Thoracic aorta (tissue), 2 donors: ENCODE data around the gene NR4A2. TPM values are rescaled to one million over a fixed set of nuclear protein-coding genes. Genes with fewer than 3 reads are reported as not detected.

Experiments used
- ATAC-seq: fragments of 150-250 bp; one replicate; pipeline ENCODE4 v1.8.0; 2017; ENCODE audit warnings: low read depth; ENCODE audit not compliant: insufficient number of reproducible peaks, low FRiP score
- DNase-seq: peaks from one replicate; pipeline ENCODE4 v3.0.0-alpha.2; 2020; ENCODE audit warnings: low spot score
- H3K27ac ChIP-seq, 2 donors: fragments of 200-600 bp; sonication (generic); 1 replicate in 1 of 2; 2 replicates in 1 of 2; pipeline ENCODE4 v1.5.1; 2016; ENCODE audit warnings: mild to moderate bottlenecking in 2 of 2, moderate library complexity in 2 of 2
- H3K27me3 ChIP-seq: fragments of 200-600 bp; sonication (generic); replicated peaks from 2 replicates; pipeline ENCODE4 v1.6.0; 2016; ENCODE audit warnings: mild to moderate bottlenecking; ENCODE audit not compliant: insufficient read depth
- H3K36me3 ChIP-seq: fragments of 200-600 bp; sonication (generic); one replicate; pipeline ENCODE4 v1.5.1; 2016
- H3K4me1 ChIP-seq, 2 donors: fragments of 200-600 bp; sonication (generic); 1 replicate in 1 of 2; 2 replicates in 1 of 2; pipeline versions ENCODE4 v1.5.1 to v1.6.0; 2016; ENCODE audit warnings: low read depth in 2 of 2, mild to moderate bottlenecking in 1 of 2; ENCODE audit not compliant: control insufficient read depth in 1 of 2
- H3K4me3 ChIP-seq: fragments of 200-600 bp; sonication (generic); 2 replicates; pipeline ENCODE4 v1.5.1; 2016; ENCODE audit warnings: mild to moderate bottlenecking
- H3K9me3 ChIP-seq: fragments of 200-600 bp; sonication (generic); 2 replicates; pipeline ENCODE4 v1.5.1; 2016
- total RNA-seq, 2 donors: library from RNA; depleted of rRNA; stranded (reverse); fragments of >200 nt; gene quantifications; one replicate each; pipeline versions ENCODE4 v1.1.0 to v1.2.3, GENCODE V29; 2016
- TF ChIP-seq, protein P1 (sequence below): fragments of 200-600 bp; sonication (generic); IDR thresholded peaks from one replicate; pipeline ENCODE4 v1.5.1; 2019; ENCODE audit warnings: antibody characterized with exemption

Gene NR4A2
- total RNA-seq, 2 donors from 2014 or later, result 4.4 to 11.5 TPM

DNA sequence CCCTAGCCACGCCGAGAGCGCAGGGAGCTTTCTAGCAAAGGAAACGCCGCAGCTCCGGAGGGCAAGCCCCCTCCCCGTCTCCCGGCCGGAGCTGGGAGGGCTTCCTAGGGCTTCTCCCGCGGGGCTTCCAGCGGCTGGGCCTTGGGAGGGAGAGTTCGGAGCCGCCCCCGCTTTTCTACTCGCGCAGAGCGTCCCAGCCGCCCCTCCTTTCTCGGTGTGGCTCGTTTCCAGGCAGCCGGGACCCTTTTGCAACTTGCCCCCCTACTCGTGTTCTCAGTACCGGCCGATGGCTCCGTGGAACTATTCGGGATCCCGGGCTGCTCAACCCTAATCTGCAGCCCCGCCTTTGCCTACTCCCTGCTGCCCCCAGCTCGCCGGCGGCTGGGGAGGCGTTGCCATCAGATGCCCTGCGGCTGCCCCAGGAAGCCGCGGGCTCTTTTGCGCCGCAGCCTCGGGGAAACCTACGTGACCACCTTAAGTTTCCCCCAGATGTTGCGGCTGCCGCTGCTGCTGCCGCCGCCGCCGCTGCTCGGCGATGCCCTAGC, 1.5 kb upstream of the NR4A2 start:
- peaks cover 5 to 18% of the 10 kb centered on the region in 2 donors for H3K4me1 ChIP-seq
- H3K4me3 ChIP-seq, result peak overlapping the region; percentile 92
- H3K27ac ChIP-seq, result peak overlapping the region; percentile 93 to 96
- DNase-seq, result no peak
- TF ChIP-seq, protein P1, sequence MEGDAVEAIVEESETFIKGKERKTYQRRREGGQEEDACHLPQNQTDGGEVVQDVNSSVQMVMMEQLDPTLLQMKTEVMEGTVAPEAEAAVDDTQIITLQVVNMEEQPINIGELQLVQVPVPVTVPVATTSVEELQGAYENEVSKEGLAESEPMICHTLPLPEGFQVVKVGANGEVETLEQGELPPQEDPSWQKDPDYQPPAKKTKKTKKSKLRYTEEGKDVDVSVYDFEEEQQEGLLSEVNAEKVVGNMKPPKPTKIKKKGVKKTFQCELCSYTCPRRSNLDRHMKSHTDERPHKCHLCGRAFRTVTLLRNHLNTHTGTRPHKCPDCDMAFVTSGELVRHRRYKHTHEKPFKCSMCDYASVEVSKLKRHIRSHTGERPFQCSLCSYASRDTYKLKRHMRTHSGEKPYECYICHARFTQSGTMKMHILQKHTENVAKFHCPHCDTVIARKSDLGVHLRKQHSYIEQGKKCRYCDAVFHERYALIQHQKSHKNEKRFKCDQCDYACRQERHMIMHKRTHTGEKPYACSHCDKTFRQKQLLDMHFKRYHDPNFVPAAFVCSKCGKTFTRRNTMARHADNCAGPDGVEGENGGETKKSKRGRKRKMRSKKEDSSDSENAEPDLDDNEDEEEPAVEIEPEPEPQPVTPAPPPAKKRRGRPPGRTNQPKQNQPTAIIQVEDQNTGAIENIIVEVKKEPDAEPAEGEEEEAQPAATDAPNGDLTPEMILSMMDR, result no peak
- H3K27me3 ChIP-seq, result no peaks in the 10 kb centered on the region
- H3K9me3 ChIP-seq, result no peaks in the 10 kb centered on the region
- ATAC-seq, result peak; percentile 7
- H3K36me3 ChIP-seq, result no peaks in the 10 kb centered on the region

DNA sequence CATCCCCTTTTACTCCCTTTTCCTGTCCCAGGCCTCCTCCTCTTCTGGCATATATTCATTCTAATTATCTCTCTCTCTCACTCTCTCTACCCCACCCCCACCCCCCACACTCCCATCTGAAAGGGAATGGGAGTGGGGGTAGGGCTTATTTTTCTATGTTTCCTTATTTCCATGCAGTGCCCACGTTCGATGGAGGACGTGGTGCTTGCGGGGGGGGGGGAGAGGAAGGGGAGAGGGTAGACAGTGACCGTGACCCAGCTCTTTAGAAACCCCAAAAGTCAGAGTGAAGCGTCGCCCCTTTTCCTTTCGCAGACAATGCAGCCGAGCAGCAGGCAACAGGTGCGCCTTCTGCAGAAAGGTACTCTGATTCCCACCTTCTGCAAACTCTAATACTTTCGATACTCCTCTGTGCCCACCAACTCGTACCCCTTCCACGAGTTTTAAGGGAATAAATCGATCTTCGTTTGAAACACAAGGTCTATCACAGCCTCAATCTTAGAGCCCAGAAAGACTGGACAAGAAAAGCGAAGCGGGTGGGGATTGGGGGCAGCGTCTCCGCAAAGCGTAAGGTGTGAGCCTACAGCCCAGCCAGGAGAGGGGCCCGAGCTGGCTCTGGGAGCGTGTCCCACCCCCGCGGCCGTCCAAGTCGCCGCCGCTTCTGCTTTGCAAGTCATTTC, 891 bp upstream of the NR4A2 start:
- H3K27me3 ChIP-seq, result no peaks in the 10 kb centered on the region
- no peak for DNase-seq
- H3K36me3 ChIP-seq, result no peaks in the 10 kb centered on the region
- H3K4me3 ChIP-seq, result peak overlapping the region; percentile 92
- H3K9me3 ChIP-seq, result no peaks in the 10 kb centered on the region
- H3K27ac ChIP-seq, result peak overlapping the region; percentile 93 to 96
- TF ChIP-seq, protein P1, result no peak
- peak; percentile 0 for ATAC-seq
- H3K4me1 ChIP-seq, result peaks cover under 1 to 11% of the 10 kb centered on the region in 2 donors

DNA sequence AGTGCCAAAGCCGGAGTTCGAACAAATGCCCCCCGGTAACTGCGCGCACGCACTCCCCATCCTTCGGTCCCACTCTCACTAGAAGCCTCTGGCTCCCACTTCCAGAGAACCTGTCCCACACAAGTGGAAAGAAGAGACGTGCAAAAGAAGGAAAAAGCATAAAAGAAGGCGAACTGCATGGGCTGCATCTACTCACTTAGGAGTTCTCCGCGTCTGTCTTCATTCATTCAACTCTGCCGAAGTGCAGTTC, 312 bp downstream of the NR4A2 start:
- DNase-seq (no peak), ATAC-seq (no peak)
- peak overlapping the region; percentile 93 to 96 for H3K27ac ChIP-seq
- TF ChIP-seq, protein P1, result no peak
- peaks cover 0 to 10% of the 10 kb centered on the region in 2 donors for H3K4me1 ChIP-seq
- H3K27me3 ChIP-seq, result no peaks in the 10 kb centered on the region
- H3K4me3 ChIP-seq, result peak overlapping the region; percentile 92
- no peaks in the 10 kb centered on the region for H3K9me3 ChIP-seq
- H3K36me3 ChIP-seq, result no peaks in the 10 kb centered on the region

DNA sequence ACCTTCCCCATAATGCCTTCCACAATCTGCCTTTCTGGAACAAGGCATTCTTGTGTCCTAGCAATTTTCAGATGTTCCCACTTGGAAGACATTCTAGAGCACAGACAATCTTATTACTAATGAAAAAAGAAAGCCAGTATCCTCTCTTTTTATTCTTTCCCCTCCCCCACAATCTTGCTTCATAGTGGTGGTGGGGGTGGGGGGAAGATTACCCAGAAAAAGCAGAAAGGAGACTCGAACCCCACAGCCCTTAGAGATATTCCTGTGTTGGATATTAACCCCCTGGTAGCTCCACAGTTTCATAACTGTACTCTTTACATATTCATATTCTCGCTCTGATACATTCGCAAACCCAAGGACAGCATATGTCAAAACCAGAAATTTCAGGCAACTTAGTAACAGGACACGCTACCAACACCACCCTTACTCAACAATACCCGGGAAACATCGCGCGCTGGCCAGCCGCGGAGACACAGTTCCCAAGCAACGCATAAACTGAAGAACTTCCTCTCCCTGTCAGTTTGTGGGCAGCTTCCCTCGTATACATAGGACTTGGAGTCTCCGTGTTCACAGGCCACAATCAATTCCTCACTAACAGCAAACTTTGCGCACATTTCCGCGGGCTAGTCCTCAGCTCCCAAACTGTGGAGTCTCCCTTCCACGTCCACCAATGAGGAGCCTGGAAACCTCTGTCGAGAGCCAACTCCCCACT, 793 bp downstream of the NR4A2 start:
- TF ChIP-seq, protein P1, result no peak
- no peaks in the 10 kb centered on the region for H3K27me3 ChIP-seq
- no peaks in the 10 kb centered on the region for H3K36me3 ChIP-seq
- H3K9me3 ChIP-seq, result no peaks in the 10 kb centered on the region
- peak overlapping the region; percentile 93 to 96 for H3K27ac ChIP-seq
- H3K4me1 ChIP-seq, result peaks cover 0 to 10% of the 10 kb centered on the region in 2 donors
- no peak for ATAC-seq
- H3K4me3 ChIP-seq, result peak overlapping the region; percentile 92
- DNase-seq, result no peak

DNA sequence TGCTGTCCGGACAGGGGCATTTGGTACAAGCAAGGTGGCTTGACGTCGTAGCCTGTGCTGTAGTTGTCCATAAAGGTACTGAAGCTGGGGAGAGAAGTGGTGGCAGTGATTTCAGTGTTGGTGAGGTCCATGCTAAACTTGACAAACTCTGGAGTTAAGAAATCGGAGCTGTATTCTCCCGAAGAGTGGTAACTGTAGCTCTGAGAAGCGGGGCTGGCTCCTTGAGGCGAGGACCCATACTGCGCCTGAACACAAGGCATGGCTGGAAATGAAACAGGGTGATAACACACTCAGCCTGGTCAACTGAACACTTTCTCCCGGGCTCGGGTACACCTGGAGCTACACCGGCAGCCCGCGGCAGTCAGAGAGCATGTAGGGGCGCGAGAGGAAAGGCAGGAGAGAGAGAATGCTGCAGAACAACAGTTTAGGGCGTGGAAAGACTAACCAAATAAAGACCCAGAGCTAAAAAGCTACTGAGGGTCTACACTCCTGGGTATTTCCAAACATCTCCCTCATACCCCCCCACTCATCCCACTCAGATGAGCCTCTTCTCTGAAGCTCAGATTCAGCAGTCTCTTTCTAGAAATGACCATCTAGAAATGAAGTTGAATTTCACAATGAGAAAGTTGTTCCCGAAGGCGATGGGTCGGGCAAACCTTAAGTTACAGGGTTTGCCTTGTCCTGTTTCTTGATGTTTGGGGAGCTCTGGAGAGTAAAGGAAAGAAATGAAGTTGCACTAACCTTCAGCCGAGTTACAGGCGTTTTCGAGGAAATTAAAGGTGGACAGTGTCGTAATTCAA, 2.4 kb downstream of the NR4A2 start:
- DNase-seq, result no peak
- Histone ChIP-seq H3K27ac (no peak overlapping the region), H3K27me3 (no peaks in the 10 kb centered on the region), H3K4me3 (no peak overlapping the region), H3K4me1 (peaks cover 0 to 6% of the 10 kb centered on the region in 2 donors), H3K9me3 (no peaks in the 10 kb centered on the region), H3K36me3 (no peaks in the 10 kb centered on the region)
- ATAC-seq, result no peak
- TF ChIP-seq, protein P1, result no peak
